T-cell (primary cell): ENCODE data around the gene NEK7. TPM values are rescaled to one million over a fixed set of nuclear protein-coding genes. Genes with fewer than 3 reads are reported as not detected.

ENCODE experiments used
- ATAC-seq, 4 experiments: fragments of 200-7000 bp in 3 of 4; fragments of 150-1000 bp in 1 of 4; cut with Tn5 transposase; replicated peaks in 1 of 4; 1 replicate in 3 of 4; 2 replicates in 1 of 4; pipeline ENCODE4 v1.10.0; 2021; ENCODE audit warnings: moderate library complexity in 3 of 4, mild to moderate bottlenecking in 2 of 4, moderate number of reproducible peaks in 1 of 4
- CTCF ChIA-PET, 2 donors: fragments of 300-600 bp; sonication (Branson Sonifier 250); formaldehyde crosslinking; loops; one replicate each; lab custom pipeline; 2022; ENCODE audit warnings: antibody characterized with exemption in 2 of 2; lab: Charles Lee
- POLR2A ChIA-PET, 2 donors: fragments of 300-600 bp; sonication (Branson Sonifier 250); formaldehyde crosslinking; loops; one replicate each; lab custom pipeline; 2022; ENCODE audit warnings: antibody characterized with exemption in 2 of 2; lab: Charles Lee
- DNase-seq, 35 experiments: peaks; one replicate each; pipeline versions ENCODE4 v3.0.0 to v3.0.0-alpha.2; 2013 to 2023
- H3K27ac ChIP-seq: one replicate; pipeline ENCODE4 v1.5.1; 2013; ENCODE audit warnings: low read length
- H3K27me3 ChIP-seq, 2 experiments: replicated peaks in 1 of 2; 1 replicate in 1 of 2; 2 replicates in 1 of 2; pipeline versions ENCODE4 v1.6.1 to v1.7.0; 2013; ENCODE audit warnings: low read length in 1 of 2, mixed read lengths in 1 of 2; ENCODE audit not compliant: control insufficient read depth in 2 of 2, insufficient read depth in 2 of 2; ENCODE audit errors: extremely low read depth in 1 of 2
- H3K36me3 ChIP-seq, 2 donors: 1 replicate in 1 of 2; 2 replicates in 1 of 2; pipeline versions ENCODE4 v1.6.1 to v1.7.0; 2013; ENCODE audit warnings: low read length in 1 of 2; ENCODE audit not compliant: control insufficient read depth in 2 of 2, insufficient read depth in 1 of 2; ENCODE audit errors: extremely low read depth in 1 of 2
- H3K4me1 ChIP-seq, 2 experiments: 1 replicate in 1 of 2; 2 replicates in 1 of 2; pipeline versions ENCODE4 v1.6.1 to v1.7.0; 2013; ENCODE audit warnings: low read length in 2 of 2, mixed read lengths in 1 of 2; ENCODE audit not compliant: insufficient read depth in 2 of 2, control insufficient read depth in 1 of 2; ENCODE audit errors: extremely low read depth in 1 of 2
- H3K4me3 ChIP-seq, 2 donors: 1 replicate in 1 of 2; 2 replicates in 1 of 2; pipeline versions ENCODE4 v1.5.1 to v1.7.0; 2013; ENCODE audit warnings: mild to moderate bottlenecking in 2 of 2, low read length in 1 of 2, moderate library complexity in 1 of 2; ENCODE audit not compliant: control insufficient read depth in 1 of 2; ENCODE audit errors: extremely low read depth in 1 of 2
- H3K9me3 ChIP-seq: 2 replicates; pipeline ENCODE4 v1.7.0; 2013
- H3K27ac Mint-ChIP-seq, 2 donors: one replicate each; pipeline ENCODE4 v1.8.0; 2020 to 2021; ENCODE audit warnings: mild to moderate bottlenecking in 2 of 2, mixed read lengths in 2 of 2
- H3K27me3 Mint-ChIP-seq, 2 donors: one replicate each; pipeline ENCODE4 v1.8.0; 2021 to 2022; ENCODE audit warnings: mixed read lengths in 2 of 2
- H3K36me3 Mint-ChIP-seq: one replicate; pipeline ENCODE4 v1.8.0; 2021; ENCODE audit warnings: mixed read lengths
- H3K4me1 Mint-ChIP-seq, 3 donors: one replicate each; pipeline ENCODE4 v1.8.0; 2020 to 2022; ENCODE audit warnings: mixed read lengths in 3 of 3, mild to moderate bottlenecking in 1 of 3
- H3K4me3 Mint-ChIP-seq, 3 donors: one replicate each; pipeline ENCODE4 v1.8.0; 2020 to 2022; ENCODE audit warnings: mild to moderate bottlenecking in 3 of 3, mixed read lengths in 3 of 3, moderate library complexity in 3 of 3
- H3K9me3 Mint-ChIP-seq, 3 donors: one replicate each; pipeline ENCODE4 v1.8.0; 2020 to 2022; ENCODE audit warnings: mixed read lengths in 3 of 3
- WGBS: methylation state at CpG from one replicate; pipeline ENCODE4 v1.1.5; 2013; ENCODE audit warnings: missing lambda C conversion rate; ENCODE audit not compliant: insufficient coverage; 5-methylcytosine and 5-hydroxymethylcytosine counted together
- total RNA-seq, 35 experiments: library from RNA in 6 of 35; stranded (reverse) in 6 of 35; fragments of 120-200 nt in 1 of 35; gene quantifications; one replicate each; pipeline versions ENCODE4 v1.2.1 to v1.2.4 and lab custom pipeline; 2013 to 2026

NEK7 gene
- total RNA-seq, 5 donors from 2014 or later (not counting 1 experiment from before 2014, with no cell fraction given), result 31.8 to 75.4 (median 69.9) TPM

GRCh38 chr1:198267921-198268320 is 111.1 kb downstream of the NEK7 start:
- 98% methylated on average over 4 of the region's 4 CpGs for WGBS
- DNase-seq (no peak), ATAC-seq (no peak)
- Mint-ChIP-seq H3K9me3 (no peaks in the 10 kb centered on the region), H3K27ac (no peak overlapping the region), H3K4me1 (peaks cover 19 to 26% (median 21%) of the 10 kb centered on the region in 3 donors), H3K27me3 (no peaks in the 10 kb centered on the region), H3K36me3 (peaks cover 26% of the 10 kb centered on the region), H3K4me3 (no peak overlapping the region)
- no peak overlapping the region for H3K4me3 ChIP-seq
- H3K27ac ChIP-seq, result no peak overlapping the region
- no peaks in the 10 kb centered on the region for H3K27me3 ChIP-seq
- ChIA-PET CTCF (no interaction called here), POLR2A (no interaction called here)
- H3K36me3 ChIP-seq, result peaks cover 0 to 18% of the 10 kb centered on the region in 2 donors
- H3K9me3 ChIP-seq, result no peaks in the 10 kb centered on the region
- H3K4me1 ChIP-seq, result no peaks in the 10 kb centered on the region

- CTCF ChIA-PET, result no interaction called here
- Mint-ChIP-seq H3K36me3 (peaks cover 26% of the 10 kb centered on the region), H3K27me3 (no peaks in the 10 kb centered on the region), H3K27ac (no peak overlapping the region), H3K4me1 (peaks cover 19 to 28% (median 26%) of the 10 kb centered on the region in 3 donors), H3K4me3 (no peak overlapping the region), H3K9me3 (no peaks in the 10 kb centered on the region)
- H3K4me1 ChIP-seq, result no peaks in the 10 kb centered on the region
- DNase-seq (no peak), ATAC-seq (no peak)
- no peaks in the 10 kb centered on the region for H3K27me3 ChIP-seq
- no peak overlapping the region for H3K4me3 ChIP-seq
- no peak overlapping the region for H3K27ac ChIP-seq
- H3K36me3 ChIP-seq, result peaks cover 0 to 18% of the 10 kb centered on the region in 2 donors
- WGBS, result 60% methylated on average over 1 of the region's 3 CpGs
- no peaks in the 10 kb centered on the region for H3K9me3 ChIP-seq
- POLR2A ChIA-PET, result interaction anchor here in 1 of 2 donors (0.6 kb wide), 1 partner anchor 9 kb away, joined by 3 read pairs; no protein-coding TSS in a partner anchor
Measured at GRCh38 chr1:198268784-198269645, 112.2 kb downstream of the NEK7 start.

- peaks cover 19 to 29% (median 25%) of the 10 kb centered on the region in 3 donors for H3K4me1 Mint-ChIP-seq
- ATAC-seq (no peak), DNase-seq (no peak)
- ChIA-PET CTCF (no interaction called here), POLR2A (no interaction called here)
- Histone ChIP-seq H3K36me3 (peaks cover 0 to 15% of the 10 kb centered on the region in 2 donors), H3K27ac (no peak overlapping the region), H3K4me3 (no peak overlapping the region), H3K4me1 (no peaks in the 10 kb centered on the region), H3K27me3 (no peaks in the 10 kb centered on the region), H3K9me3 (no peaks in the 10 kb centered on the region)
- H3K36me3 Mint-ChIP-seq, result peaks cover 25% of the 10 kb centered on the region
- no peak overlapping the region for H3K27ac Mint-ChIP-seq
- H3K9me3 Mint-ChIP-seq, result no peaks in the 10 kb centered on the region
- WGBS, result no CpG with 5 or more reads among the region's 1 CpG
- no peak overlapping the region for H3K4me3 Mint-ChIP-seq
- H3K27me3 Mint-ChIP-seq, result no peaks in the 10 kb centered on the region
Measured at GRCh38 chr1:198269646-198269940, 112.8 kb downstream of the NEK7 start.

GRCh38 chr1:198270273-198270828 is 113.6 kb downstream of the NEK7 start:
- Histone ChIP-seq H3K4me3 (no peak overlapping the region), H3K9me3 (no peaks in the 10 kb centered on the region), H3K27ac (no peak overlapping the region), H3K36me3 (peaks cover 0 to 7% of the 10 kb centered on the region in 2 donors), H3K4me1 (no peaks in the 10 kb centered on the region), H3K27me3 (no peaks in the 10 kb centered on the region)
- Mint-ChIP-seq H3K4me1 (peaks cover 13 to 26% (median 20%) of the 10 kb centered on the region in 3 donors), H3K27ac (no peak overlapping the region), H3K36me3 (peaks cover 19% of the 10 kb centered on the region), H3K27me3 (no peaks in the 10 kb centered on the region), H3K4me3 (no peak overlapping the region), H3K9me3 (no peaks in the 10 kb centered on the region)
- ChIA-PET POLR2A (no interaction called here), CTCF (no interaction called here)
- ATAC-seq (no peak), DNase-seq (no peak)
- no CpG with 5 or more reads among the region's 1 CpG for WGBS

GRCh38 chr1:198271467-198271866 is 114.7 kb downstream of the NEK7 start:
- no peaks in the 10 kb centered on the region for H3K9me3 Mint-ChIP-seq
- no peaks in the 10 kb centered on the region for H3K27me3 ChIP-seq

GRCh38 chr1:198272492-198272891 is 115.7 kb downstream of the NEK7 start:
- ATAC-seq, result no peak
- no peak for DNase-seq
- Histone ChIP-seq H3K4me3 (no peak overlapping the region), H3K27ac (no peak overlapping the region), H3K4me1 (no peaks in the 10 kb centered on the region), H3K9me3 (no peaks in the 10 kb centered on the region), H3K36me3 (no peaks in the 10 kb centered on the region), H3K27me3 (no peaks in the 10 kb centered on the region)
- POLR2A ChIA-PET, result no interaction called here
- H3K27me3 Mint-ChIP-seq, result no peaks in the 10 kb centered on the region
- peaks cover 16% of the 10 kb centered on the region for H3K36me3 Mint-ChIP-seq
- no peak overlapping the region for H3K4me3 Mint-ChIP-seq
- H3K9me3 Mint-ChIP-seq, result no peaks in the 10 kb centered on the region
- CTCF ChIA-PET, result no interaction called here
- no CpG with 5 or more reads among the region's 1 CpG for WGBS
- peaks cover 10 to 23% (median 19%) of the 10 kb centered on the region in 3 donors for H3K4me1 Mint-ChIP-seq
- no peak overlapping the region for H3K27ac Mint-ChIP-seq

More at GRCh38 chr1:198271467-198271866, 114.7 kb downstream of the NEK7 start:
- peaks cover 0 to 3% of the 10 kb centered on the region in 2 donors for H3K36me3 ChIP-seq
- ChIA-PET POLR2A (no interaction called here), CTCF (no interaction called here)
- no peak overlapping the region for H3K4me3 ChIP-seq
- peaks cover 16% of the 10 kb centered on the region for H3K36me3 Mint-ChIP-seq
- H3K27me3 Mint-ChIP-seq, result no peaks in the 10 kb centered on the region
- peaks cover 10 to 23% (median 19%) of the 10 kb centered on the region in 3 donors for H3K4me1 Mint-ChIP-seq
- H3K4me1 ChIP-seq, result no peaks in the 10 kb centered on the region
- H3K9me3 ChIP-seq, result no peaks in the 10 kb centered on the region
- no peak overlapping the region for H3K4me3 Mint-ChIP-seq
- no peak overlapping the region for H3K27ac ChIP-seq
- ATAC-seq, result no peak
- H3K27ac Mint-ChIP-seq, result no peak overlapping the region
- DNase-seq, result no peak
